HCT116 (cell line): Measurements from ENCODE around the gene MCTS1. TPM values are rescaled to one million over a fixed set of nuclear protein-coding genes. Genes with fewer than 3 reads are reported as not detected.

Experiments
- ATAC-seq: fragments of 200-7000 bp; cut with Tn5 transposase; 2 replicates; pipeline ENCODE4 v1.9.1; 2020; ENCODE audit warnings: mild to moderate bottlenecking, moderate library complexity
- BruUV-seq: library from RNA; stranded (reverse); fragments of 400-500 nt; replicated peaks from 2 replicates; lab custom pipeline; 2021; lab: Mats Ljungman, UMichigan
- CTCF ChIA-PET: fragments of 300-600 bp; sonication (Branson Sonifier 250); formaldehyde crosslinking; loops from one replicate; lab custom pipeline; 2021; ENCODE audit warnings: antibody characterized with exemption; lab: Charles Lee
- POLR2A ChIA-PET: fragments of 300-600, 350-600 bp; sonication (Branson Sonifier 250); formaldehyde crosslinking; loops from one replicate; lab custom pipeline; 2021; ENCODE audit warnings: antibody characterized with exemption; lab: Charles Lee
- RAD21 ChIA-PET, 2 experiments: fragments of 300-600 bp; sonication (Branson Sonifier 250); formaldehyde crosslinking; loops; one replicate each; lab custom pipeline; 2023; ENCODE audit warnings: low total read pairs in 2 of 2; ENCODE audit not compliant: uncharacterized antibody in 2 of 2, unreplicated experiment in 2 of 2, low non-redundant PET in 1 of 2; lab: Charles Lee
- DNase-seq: peaks from one replicate; pipeline ENCODE4 v3.0.0-alpha.2; 2010; ENCODE audit warnings: low read depth, low spot score
- H2AFZ ChIP-seq: fragments of 200-600 bp; shearing (Covaris generic), sonication (generic); 2 replicates; pipeline ENCODE4 v1.6.1; 2017; ENCODE audit warnings: low read depth, mixed run types, mixed read lengths, antibody characterized with exemption, low read length; ENCODE audit not compliant: poor library complexity, severe bottlenecking
- H3K27ac ChIP-seq: 2 replicates; pipeline ENCODE4 v1.5.1; 2012; ENCODE audit warnings: low read depth, low read length
- H3K27me3 ChIP-seq: fragments of 200-600 bp; sonication (generic); 2 replicates; pipeline ENCODE4 v1.6.1; 2016; ENCODE audit warnings: mixed run types, low read length, mixed read lengths; ENCODE audit not compliant: insufficient read depth
- H3K36me3 ChIP-seq, 2 experiments: fragments of 200-500 bp in 1 of 2; fragments of 200-600 bp in 1 of 2; sonication (Bioruptor generic) in 1 of 2; sonication (generic) in 1 of 2; 2 replicates each; pipeline versions ENCODE4 v1.5.1 to v1.6.1; 2014 to 2016; ENCODE audit warnings: low read length in 2 of 2, inconsistent platforms in 1 of 2, mixed read lengths in 1 of 2, mixed run types in 1 of 2; ENCODE audit not compliant: insufficient read depth in 2 of 2, control insufficient read depth in 1 of 2
- H3K4me1 ChIP-seq, 2 experiments: fragments of 200-600 bp in 1 of 2; sonication (generic) in 1 of 2; 2 replicates each; pipeline versions ENCODE4 v1.5.1 to v1.6.1; 2012 to 2017; ENCODE audit warnings: low read length in 2 of 2, inconsistent platforms in 1 of 2, mild to moderate bottlenecking in 1 of 2, mixed read lengths in 1 of 2, mixed run types in 1 of 2, moderate library complexity in 1 of 2; ENCODE audit not compliant: insufficient read depth in 2 of 2, control insufficient read depth in 1 of 2
- H3K4me2 ChIP-seq: fragments of 200-600 bp; sonication (generic); 2 replicates; pipeline ENCODE4 v1.6.1; 2017; ENCODE audit warnings: mixed run types, low read length, mixed read lengths
- H3K4me3 ChIP-seq, 2 experiments: fragments of 200-600 bp in 1 of 2; sonication (generic) in 1 of 2; replicated peaks in 1 of 2; 2 replicates each; pipeline ENCODE4 v1.5.1; 2011 to 2016; ENCODE audit warnings: low read length in 2 of 2, control low read depth in 1 of 2, low read depth in 1 of 2, mild to moderate bottlenecking in 1 of 2, mixed read lengths in 1 of 2, mixed run types in 1 of 2
- H3K79me2 ChIP-seq: fragments of 200-600 bp; sonication (generic); 2 replicates; pipeline ENCODE4 v1.6.1; 2017; ENCODE audit warnings: mild to moderate bottlenecking, mixed run types, low read length, moderate library complexity, mixed read lengths; ENCODE audit not compliant: insufficient read depth
- H3K9ac ChIP-seq: fragments of 200-600 bp; sonication (generic); 2 replicates; pipeline ENCODE4 v1.6.1; 2016; ENCODE audit warnings: low read length, mixed read lengths
- H3K9me2 ChIP-seq: fragments of 200-600 bp; sonication (generic), shearing (Covaris generic); 2 replicates; pipeline ENCODE4 v1.6.1; 2017; ENCODE audit warnings: mixed run types, mild to moderate bottlenecking, moderate library complexity; ENCODE audit not compliant: insufficient read depth
- H3K9me3 ChIP-seq, 2 experiments: fragments of 200-500 bp in 1 of 2; fragments of 200-600 bp in 1 of 2; sonication (Bioruptor generic) in 1 of 2; sonication (generic) in 1 of 2; 2 replicates each; pipeline ENCODE4 v1.6.1; 2014 to 2017; ENCODE audit warnings: low read length in 2 of 2, mixed read lengths in 2 of 2, inconsistent platforms in 1 of 2, low read depth in 1 of 2, mild to moderate bottlenecking in 1 of 2, mixed run types in 1 of 2, moderate library complexity in 1 of 2; ENCODE audit not compliant: control insufficient read depth in 1 of 2, insufficient read depth in 1 of 2
- H4K20me1 ChIP-seq: fragments of 200-600 bp; sonication (generic), shearing (Covaris generic); 2 replicates; pipeline ENCODE4 v1.6.1; 2017; ENCODE audit warnings: mixed run types, mild to moderate bottlenecking, moderate library complexity; ENCODE audit not compliant: insufficient read depth
- ATF3 ChIP-seq: IDR thresholded peaks from 2 replicates; pipeline ENCODE4 v1.6.1; 2012
- CEBPB ChIP-seq: IDR thresholded peaks from 2 replicates; pipeline ENCODE4 v1.6.1; 2012; ENCODE audit warnings: low read depth
- CTCF ChIP-seq, 3 experiments: fragments of 200-600 bp in 1 of 3; sonication (generic) in 1 of 3; IDR thresholded peaks in 2 of 3; conservative IDR thresholded peaks in 1 of 3; 2 replicates each; pipeline ENCODE4 v1.5.1; 2012 to 2017; ENCODE audit warnings: low read depth in 2 of 3, low read length in 2 of 3, antibody characterized with exemption in 1 of 3, borderline replicate concordance in 1 of 3, control low read depth in 1 of 3, mild to moderate bottlenecking in 1 of 3, mixed read lengths in 1 of 3, mixed run types in 1 of 3, moderate library complexity in 1 of 3; ENCODE audit not compliant: insufficient read depth in 1 of 3
- EZH2 ChIP-seq: fragments of 200-600 bp; sonication (generic); IDR thresholded peaks from 2 replicates; pipeline ENCODE4 v1.6.1; 2017; ENCODE audit warnings: antibody characterized with exemption, mixed run types
- FOSL1 ChIP-seq: IDR thresholded peaks from 2 replicates; pipeline ENCODE4 v1.6.1; 2012; ENCODE audit warnings: low read depth
- JUND ChIP-seq: IDR thresholded peaks from 2 replicates; pipeline ENCODE4 v1.6.1; 2012
- MAX ChIP-seq: IDR thresholded peaks from 2 replicates; pipeline ENCODE4 v1.6.1; 2012
- POLR2AphosphoS5 ChIP-seq: IDR thresholded peaks from 2 replicates; pipeline ENCODE4 v1.6.1; 2011; ENCODE audit warnings: mild to moderate bottlenecking, low read depth, low read length, moderate library complexity
- REST ChIP-seq: IDR thresholded peaks from 2 replicates; pipeline ENCODE4 v1.6.1; 2012; ENCODE audit warnings: low read depth
- SIN3A ChIP-seq: IDR thresholded peaks from 2 replicates; pipeline ENCODE4 v1.6.1; 2012; ENCODE audit warnings: low read depth
- SP1 ChIP-seq: IDR thresholded peaks from 2 replicates; pipeline ENCODE4 v1.6.1; 2012; ENCODE audit warnings: low read depth
- SRF ChIP-seq: IDR thresholded peaks from 2 replicates; pipeline ENCODE4 v1.6.1; 2012; ENCODE audit warnings: low read depth
- TCF7L2 ChIP-seq: IDR thresholded peaks from 2 replicates; pipeline ENCODE4 v1.7.0; 2011; ENCODE audit warnings: borderline replicate concordance, inconsistent platforms; ENCODE audit not compliant: insufficient read depth, insufficient read length; ENCODE audit errors: extremely low read depth
- YY1 ChIP-seq: IDR thresholded peaks from 2 replicates; pipeline ENCODE4 v1.6.1; 2011; ENCODE audit warnings: low read length, low read depth, moderate library complexity, mild to moderate bottlenecking; ENCODE audit not compliant: insufficient replicate concordance; ENCODE audit errors: extremely low read depth
- ZFX ChIP-seq: fragments of 450-650 bp; IDR thresholded peaks from 2 replicates; pipeline ENCODE4 v1.6.1; 2017
- ZNF274 ChIP-seq: fragments of 200-500 bp; sonication (Bioruptor generic); IDR thresholded peaks from 2 replicates; pipeline ENCODE4 v1.6.1; 2014; ENCODE audit warnings: mild to moderate bottlenecking, low read depth, low read length, inconsistent platforms
- intact Hi-C: fragments of 100-400 bp; cut with micrococcal nuclease; formaldehyde crosslinking; loops from 2 replicates; pipeline ENCODE4 v1.10.0; 2022
- total RNA-seq: library from RNA; stranded (reverse); gene quantifications from one replicate; pipeline ENCODE4 v1.2.1, GENCODE V29; 2021; ENCODE audit not compliant: unreplicated experiment

The MCTS1 gene
- total RNA-seq, 1 experiment from 2014 or later = 49.5 TPM

- Histone ChIP-seq H3K4me2 (no peak overlapping the region), H3K9ac (no peak overlapping the region), H3K36me3 (peaks cover 0 to 10% of the 10 kb centered on the region in 2 experiments; a peak in 3 of 4 replicates), H3K4me3 (no peak overlapping the region), H3K9me2 (no peaks in the 10 kb centered on the region), H4K20me1 (no peaks in the 10 kb centered on the region; the same call in 1 of the 2 replicates), H3K9me3 (no peaks in the 10 kb centered on the region), H3K79me2 (no peaks in the 10 kb centered on the region), H3K4me1 (no peaks in the 10 kb centered on the region), H3K27me3 (no peaks in the 10 kb centered on the region), H3K27ac (no peak overlapping the region), H2AFZ (no peak overlapping the region)
- ChIA-PET CTCF (no interaction called here), POLR2A (no interaction called here), RAD21 (no interaction called here)
- TF ChIP-seq POLR2AphosphoS5 (no peak), JUND (no peak), TCF7L2 (no peak), REST (no peak), ZNF274 (no peak), YY1 (no peak), FOSL1 (no peak), CTCF (IDR thresholded peaks at IDR 0.05 in 2 of 3, conservative IDR thresholded peaks at IDR 0.05 in 1 of 3; ENCODE audit: borderline replicate concordance in 1 of 3, insufficient read depth in 1 of 3, low read depth in 2 of 3, low read length in 2 of 3) (no peak), ZFX (no peak), MAX (no peak), EZH2 (no peak), SRF (no peak), CEBPB (no peak), ATF3 (no peak), SIN3A (no peak), SP1 (no peak)
- BruUV-seq = no TSS peak
- no peak for ATAC-seq
- DNase-seq = no peak
- intact Hi-C loops = no loop called here
Measured at GRCh38 chrX:120614816-120615215, 10.9 kb downstream of the MCTS1 start.
